OCI-LY7 (cell line): Measurements from ENCODE around the gene SLC2A4. TPM values are rescaled to one million over a fixed set of nuclear protein-coding genes. Genes with fewer than 3 reads are reported as not detected.

Experiments used
- BruUV-seq: library from RNA; stranded (reverse); fragments of 400-500 nt; replicated peaks from 2 replicates; lab custom pipeline; 2021; lab: Mats Ljungman, UMichigan
- CTCF ChIA-PET: fragments of 300-600 bp; sonication (Branson Sonifier 250); formaldehyde crosslinking; loops from one replicate; lab custom pipeline; 2022; ENCODE audit warnings: antibody characterized with exemption; ENCODE audit not compliant: unreplicated experiment; lab: Charles Lee
- POLR2A ChIA-PET: fragments of 300-600 bp; sonication (Branson Sonifier 250); formaldehyde crosslinking; loops from one replicate; lab custom pipeline; 2022; ENCODE audit warnings: antibody characterized with exemption; lab: Charles Lee
- DNase-seq: peaks from one replicate; pipeline ENCODE4 v3.0.0-alpha.2; 2015; ENCODE audit warnings: low spot score
- H2AFZ ChIP-seq: fragments of 200-600 bp; sonication (generic), shearing (Covaris generic); 2 replicates; pipeline ENCODE4 v1.6.1; 2014; ENCODE audit warnings: mild to moderate bottlenecking, antibody characterized with exemption, low read length, moderate library complexity
- H3K27ac ChIP-seq: fragments of 200-600 bp; sonication (generic); 2 replicates; pipeline ENCODE4 v1.5.1; 2014; ENCODE audit warnings: mixed run types, low read depth, mild to moderate bottlenecking, moderate library complexity, low read length, inconsistent platforms; ENCODE audit not compliant: poor library complexity, severe bottlenecking
- H3K36me3 ChIP-seq: fragments of 200-600 bp; sonication (generic); 2 replicates; pipeline ENCODE4 v1.6.1; 2014; ENCODE audit warnings: mild to moderate bottlenecking, antibody characterized with exemption, low read length, moderate library complexity, mixed read lengths; ENCODE audit not compliant: insufficient read depth
- H3K4me1 ChIP-seq: fragments of 200-600 bp; sonication (generic); 2 replicates; pipeline ENCODE4 v1.5.1; 2014; ENCODE audit warnings: mild to moderate bottlenecking, low read length; ENCODE audit not compliant: insufficient read depth, poor library complexity, severe bottlenecking
- H3K4me2 ChIP-seq: fragments of 200-600 bp; sonication (generic); 2 replicates; pipeline ENCODE4 v1.6.1; 2014; ENCODE audit warnings: mild to moderate bottlenecking, low read length
- H3K4me3 ChIP-seq: fragments of 200-600 bp; sonication (generic); 2 replicates; pipeline ENCODE4 v1.5.1; 2014; ENCODE audit warnings: mild to moderate bottlenecking, low read depth, low read length; ENCODE audit not compliant: poor library complexity, severe bottlenecking
- H3K79me2 ChIP-seq: fragments of 200-600 bp; sonication (generic); 2 replicates; pipeline ENCODE4 v1.6.1; 2016; ENCODE audit warnings: low read depth, mild to moderate bottlenecking, low read length, moderate library complexity, mixed read lengths; ENCODE audit not compliant: insufficient read depth
- H3K9me2 ChIP-seq: fragments of 200-600 bp; sonication (generic); 2 replicates; pipeline ENCODE4 v1.6.1; 2016; ENCODE audit warnings: mild to moderate bottlenecking, low read length, mixed read lengths; ENCODE audit not compliant: insufficient read depth
- H3K9me3 ChIP-seq: fragments of 200-600 bp; sonication (generic); 2 replicates; pipeline ENCODE4 v1.6.1; 2014; ENCODE audit warnings: mild to moderate bottlenecking, mixed run types, low read length, mixed read lengths
- H4K20me1 ChIP-seq: fragments of 200-600 bp; sonication (generic); 2 replicates; pipeline ENCODE4 v1.6.1; 2014; ENCODE audit warnings: mild to moderate bottlenecking, antibody characterized with exemption, low read length, moderate library complexity, mixed read lengths; ENCODE audit not compliant: insufficient read depth
- CTCF ChIP-seq: fragments of 200-600 bp; sonication (generic); conservative IDR thresholded peaks from 2 replicates; pipeline ENCODE4 v1.5.1; 2014; ENCODE audit warnings: mild to moderate bottlenecking, antibody characterized with exemption, low read length, moderate library complexity, mixed read lengths
- EZH2phosphoT487 ChIP-seq: fragments of 200-600 bp; sonication (generic); IDR thresholded peaks from 2 replicates; pipeline ENCODE4 v1.6.1; 2018; ENCODE audit warnings: low read depth, borderline replicate concordance, mild to moderate bottlenecking, mixed run types, antibody characterized with exemption, low read length, moderate library complexity, mixed read lengths
- intact Hi-C: fragments of 100-400 bp; cut with micrococcal nuclease; formaldehyde crosslinking; loops from one replicate; pipeline ENCODE4 v1.10.0; 2022; ENCODE audit not compliant: unreplicated experiment
- total RNA-seq, 2 experiments: library from RNA; depleted of rRNA in 1 of 2; stranded (reverse); fragments of >200 nt in 1 of 2; shearing (Covaris generic) in 1 of 2; gene quantifications; 2 replicates each; pipeline ENCODE4 v1.2.3, GENCODE V29; 2014 to 2022

SLC2A4 gene
- total RNA-seq, 2 experiments from 2014 or later = 0.61 to 0.63 TPM

- intact Hi-C loops = no loop called here
Measured at GRCh38 chr17:7309628-7310027, 28.1 kb downstream of the SLC2A4 start.

GRCh38 chr17:7311110-7311705 is 29.7 kb downstream of the SLC2A4 start:
- ChIA-PET CTCF (no interaction called here), POLR2A (interaction anchor here (0.8 kb wide), 1 partner anchor 18 kb away, joined by 3 read pairs; the partner anchor contains the start of gene NEURL4)
- Histone ChIP-seq H3K36me3 (peaks cover 79% of the 10 kb centered on the region), H3K27ac (no peak overlapping the region), H2AFZ (no peak overlapping the region), H3K9me3 (no peaks in the 10 kb centered on the region), H3K9me2 (no peaks in the 10 kb centered on the region), H3K4me1 (peaks cover 62% of the 10 kb centered on the region), H3K4me3 (no peak overlapping the region), H3K79me2 (peaks cover 52% of the 10 kb centered on the region), H4K20me1 (peaks cover 28% of the 10 kb centered on the region), H3K4me2 (peak overlapping the region; percentile 77; the same call in 1 of the 2 replicates)
- intact Hi-C loops = no loop called here
- no TSS peak for BruUV-seq
- DNase-seq = no peak
- TF ChIP-seq EZH2phosphoT487 (no peak), CTCF (no peak)

More at GRCh38 chr17:7309628-7310027, 28.1 kb downstream of the SLC2A4 start:
- no peaks in the 10 kb centered on the region for H3K9me2 ChIP-seq
- peaks cover 49% of the 10 kb centered on the region for H3K79me2 ChIP-seq
- no peak overlapping the region for H2AFZ ChIP-seq
- peaks cover 60% of the 10 kb centered on the region for H3K4me1 ChIP-seq
- TF ChIP-seq EZH2phosphoT487 (no peak), CTCF (no peak)
- no TSS peak for BruUV-seq
- CTCF ChIA-PET = interaction anchor here (0.6 kb wide), 3 partner anchors 27 to 317 kb away, joined by 3 to 5 read pairs (median 3); partner anchors contain the start of gene ACAP1
- H3K27ac ChIP-seq = peak overlapping the region; percentile 95
- H3K4me2 ChIP-seq = peak overlapping the region; percentile 77
- POLR2A ChIA-PET = interaction anchor here (0.6 to 3.2 kb wide), 3 partner anchors 17 to 27 kb away, joined by 3 to 8 read pairs (median 5); partner anchors contain the start of genes ACAP1 and NEURL4
- DNase-seq = no peak
- peak overlapping the region; percentile 99 for H3K4me3 ChIP-seq
- no peaks in the 10 kb centered on the region for H3K9me3 ChIP-seq
- peaks cover 26% of the 10 kb centered on the region for H4K20me1 ChIP-seq
- peaks cover 70% of the 10 kb centered on the region for H3K36me3 ChIP-seq
